ENCODE measurements around the gene FMNL3.

The FMNL3 gene

GRCh38 chr12:49644620-49644994 lies 62.6 kb downstream of the FMNL3 start:
- no peaks in the 10 kb centered on the region for H3K27me3 ChIP-seq (ENCODE audit: insufficient read depth, low read depth, severe bottlenecking)
- TF ChIP-seq, protein P1, sequence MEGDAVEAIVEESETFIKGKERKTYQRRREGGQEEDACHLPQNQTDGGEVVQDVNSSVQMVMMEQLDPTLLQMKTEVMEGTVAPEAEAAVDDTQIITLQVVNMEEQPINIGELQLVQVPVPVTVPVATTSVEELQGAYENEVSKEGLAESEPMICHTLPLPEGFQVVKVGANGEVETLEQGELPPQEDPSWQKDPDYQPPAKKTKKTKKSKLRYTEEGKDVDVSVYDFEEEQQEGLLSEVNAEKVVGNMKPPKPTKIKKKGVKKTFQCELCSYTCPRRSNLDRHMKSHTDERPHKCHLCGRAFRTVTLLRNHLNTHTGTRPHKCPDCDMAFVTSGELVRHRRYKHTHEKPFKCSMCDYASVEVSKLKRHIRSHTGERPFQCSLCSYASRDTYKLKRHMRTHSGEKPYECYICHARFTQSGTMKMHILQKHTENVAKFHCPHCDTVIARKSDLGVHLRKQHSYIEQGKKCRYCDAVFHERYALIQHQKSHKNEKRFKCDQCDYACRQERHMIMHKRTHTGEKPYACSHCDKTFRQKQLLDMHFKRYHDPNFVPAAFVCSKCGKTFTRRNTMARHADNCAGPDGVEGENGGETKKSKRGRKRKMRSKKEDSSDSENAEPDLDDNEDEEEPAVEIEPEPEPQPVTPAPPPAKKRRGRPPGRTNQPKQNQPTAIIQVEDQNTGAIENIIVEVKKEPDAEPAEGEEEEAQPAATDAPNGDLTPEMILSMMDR (IDR thresholded peaks at IDR 0.05; ENCODE audit: low read depth, low read length) = peak; percentile 92
- H3K27ac ChIP-seq = no peak overlapping the region
- peak; percentile 77 for DNase-seq
- H3K36me3 ChIP-seq = peaks cover 58% of the 10 kb centered on the region
- H3K4me3 ChIP-seq (ENCODE audit: low read depth, low read length) = no peak overlapping the region
- H3K9me3 ChIP-seq (ENCODE audit: severe bottlenecking) = no peaks in the 10 kb centered on the region

GRCh38 chr12:49643961-49644619 lies 63.1 kb downstream of the FMNL3 start:
- no peak overlapping the region for H3K4me3 ChIP-seq (ENCODE audit: low read depth, low read length)
- H3K27ac ChIP-seq = no peak overlapping the region
- H3K27me3 ChIP-seq (ENCODE audit: insufficient read depth, low read depth, severe bottlenecking) = no peaks in the 10 kb centered on the region
- H3K9me3 ChIP-seq (ENCODE audit: severe bottlenecking) = no peaks in the 10 kb centered on the region
- TF ChIP-seq, protein P1 (IDR thresholded peaks at IDR 0.05; ENCODE audit: low read depth, low read length) = no peak
- peaks cover 53% of the 10 kb centered on the region for H3K36me3 ChIP-seq
- DNase-seq = no peak

GRCh38 chr12:49643135-49643534 lies 64.1 kb downstream of the FMNL3 start:
- H3K4me3 ChIP-seq (ENCODE audit: low read depth, low read length) = no peak overlapping the region
- H3K36me3 ChIP-seq = peaks cover 49% of the 10 kb centered on the region

GRCh38 chr12:49642370-49642802 lies 64.8 kb downstream of the FMNL3 start:
- DNase-seq = no peak
- peaks cover 46% of the 10 kb centered on the region for H3K36me3 ChIP-seq

More at GRCh38 chr12:49643135-49643534, 64.1 kb downstream of the FMNL3 start:
- DNase-seq = no peak
- Histone ChIP-seq H3K27ac (no peak overlapping the region), H3K9me3 (ENCODE audit: severe bottlenecking) (no peaks in the 10 kb centered on the region), H3K27me3 (ENCODE audit: insufficient read depth, low read depth, severe bottlenecking) (no peaks in the 10 kb centered on the region)
- TF ChIP-seq, protein P1 (IDR thresholded peaks at IDR 0.05; ENCODE audit: low read depth, low read length) = no peak

GRCh38 chr12:49641748-49642369 lies 65.3 kb downstream of the FMNL3 start:
- DNase-seq = no peak
- Histone ChIP-seq H3K27ac (no peak overlapping the region), H3K27me3 (ENCODE audit: insufficient read depth, low read depth, severe bottlenecking) (no peaks in the 10 kb centered on the region), H3K4me3 (ENCODE audit: low read depth, low read length) (no peak overlapping the region), H3K9me3 (ENCODE audit: severe bottlenecking) (no peaks in the 10 kb centered on the region), H3K36me3 (peaks cover 43% of the 10 kb centered on the region)
- TF ChIP-seq, protein P1 (IDR thresholded peaks at IDR 0.05; ENCODE audit: low read depth, low read length) = no peak

More at GRCh38 chr12:49642370-49642802, 64.8 kb downstream of the FMNL3 start:
- Histone ChIP-seq H3K9me3 (ENCODE audit: severe bottlenecking) (no peaks in the 10 kb centered on the region), H3K4me3 (ENCODE audit: low read depth, low read length) (no peak overlapping the region), H3K27me3 (ENCODE audit: insufficient read depth, low read depth, severe bottlenecking) (no peaks in the 10 kb centered on the region), H3K27ac (no peak overlapping the region)
- TF ChIP-seq, protein P1 (IDR thresholded peaks at IDR 0.05; ENCODE audit: low read depth, low read length) = no peak

All from WERI-Rb-1 (cell line).